Measurements from ENCODE around the gene AACS.

DNA sequence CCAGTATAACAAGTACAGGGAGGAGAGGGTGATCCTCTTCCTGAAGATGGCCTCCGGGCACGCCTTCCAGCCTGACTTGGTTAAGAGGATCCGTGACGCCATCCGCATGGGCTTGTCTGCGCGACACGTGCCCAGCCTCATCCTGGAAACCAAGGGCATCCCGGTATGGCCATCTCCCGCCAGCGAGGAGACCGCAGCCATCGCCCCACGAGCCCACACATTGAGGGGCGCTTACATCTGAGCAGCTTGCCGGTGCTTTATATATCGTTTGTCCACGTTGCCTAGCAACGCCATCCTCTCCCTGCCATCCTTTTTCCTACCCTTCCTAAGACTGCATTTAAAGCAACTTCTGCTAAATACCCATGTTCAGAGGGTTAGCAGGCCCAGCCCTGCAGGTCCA, 71.5 kb downstream of the AACS start:
- no peak for TF ChIP-seq POLR2A (IDR thresholded peaks at IDR 0.05)
- TF ChIP-seq, protein P1, sequence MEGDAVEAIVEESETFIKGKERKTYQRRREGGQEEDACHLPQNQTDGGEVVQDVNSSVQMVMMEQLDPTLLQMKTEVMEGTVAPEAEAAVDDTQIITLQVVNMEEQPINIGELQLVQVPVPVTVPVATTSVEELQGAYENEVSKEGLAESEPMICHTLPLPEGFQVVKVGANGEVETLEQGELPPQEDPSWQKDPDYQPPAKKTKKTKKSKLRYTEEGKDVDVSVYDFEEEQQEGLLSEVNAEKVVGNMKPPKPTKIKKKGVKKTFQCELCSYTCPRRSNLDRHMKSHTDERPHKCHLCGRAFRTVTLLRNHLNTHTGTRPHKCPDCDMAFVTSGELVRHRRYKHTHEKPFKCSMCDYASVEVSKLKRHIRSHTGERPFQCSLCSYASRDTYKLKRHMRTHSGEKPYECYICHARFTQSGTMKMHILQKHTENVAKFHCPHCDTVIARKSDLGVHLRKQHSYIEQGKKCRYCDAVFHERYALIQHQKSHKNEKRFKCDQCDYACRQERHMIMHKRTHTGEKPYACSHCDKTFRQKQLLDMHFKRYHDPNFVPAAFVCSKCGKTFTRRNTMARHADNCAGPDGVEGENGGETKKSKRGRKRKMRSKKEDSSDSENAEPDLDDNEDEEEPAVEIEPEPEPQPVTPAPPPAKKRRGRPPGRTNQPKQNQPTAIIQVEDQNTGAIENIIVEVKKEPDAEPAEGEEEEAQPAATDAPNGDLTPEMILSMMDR (IDR thresholded peaks at IDR 0.05): no peak
